Posterior cingulate gyrus (tissue), 11 donors: Measurements from ENCODE around the gene CAPN7.

Experiments
- DNase-seq, 10 donors: peaks; one replicate each; pipeline versions ENCODE4 v3.0.0 to v3.0.0-alpha.2; 2020 to 2021; ENCODE audit warnings: mixed read lengths in 3 of 10
- intact Hi-C: fragments of 100-400 bp; cut with DNase I; formaldehyde crosslinking; loops from one replicate; pipeline ENCODE4 v1.15.1; 2023

The CAPN7 gene

GRCh38 chr3:15197340-15198029 lies 8.6 kb upstream of the CAPN7 start:
- DNase-seq, result no peak
- intact Hi-C loops, result no loop called here

- intact Hi-C loops, result no loop called here
- no peak for DNase-seq
Observed at GRCh38 chr3:15198686-15199085, 7.4 kb upstream of the CAPN7 start.

- intact Hi-C loops, result loop anchor here (5.0 kb wide), 1 partner anchor 358 kb away; no protein-coding TSS in a partner anchor
Observed at GRCh38 chr3:15199493-15200105, 6.4 kb upstream of the CAPN7 start.

GRCh38 chr3:15204005-15204404 lies 2.0 kb upstream of the CAPN7 start:
- intact Hi-C loops, result loop anchor here (2.0 to 5.0 kb wide), 2 partner anchors 175 to 353 kb away; no protein-coding TSS in a partner anchor
- no peak for DNase-seq

More at GRCh38 chr3:15199493-15200105, 6.4 kb upstream of the CAPN7 start:
- no peak for DNase-seq

GRCh38 chr3:15205482-15205933 lies 538 bp upstream of the CAPN7 start:
- no peak for DNase-seq
- intact Hi-C loops, result loop anchor here (2.0 to 5.0 kb wide), 2 partner anchors 47 to 173 kb away; no protein-coding TSS in a partner anchor

GRCh38 chr3:15206662-15207576 lies 873 bp downstream of the CAPN7 start:
- peak in 2 of 10 donors; percentile 9 to 85 for DNase-seq
- intact Hi-C loops, result loop anchor here (1.0 to 5.0 kb wide), 2 partner anchors 45 to 108 kb away; partner anchors contain the start of gene RBSN

GRCh38 chr3:15207836-15208504 lies 1.9 kb downstream of the CAPN7 start:
- intact Hi-C loops, result loop anchor here (5.0 kb wide), 1 partner anchor 44 kb away; no protein-coding TSS in a partner anchor
- DNase-seq, result no peak

- intact Hi-C loops, result no loop called here
- no peak for DNase-seq
Observed at GRCh38 chr3:15211937-15212336, 5.9 kb downstream of the CAPN7 start.

GRCh38 chr3:15214758-15215157 lies 8.7 kb downstream of the CAPN7 start:
- intact Hi-C loops, result no loop called here
- DNase-seq, result no peak

- intact Hi-C loops, result no loop called here
- DNase-seq, result no peak
Observed at GRCh38 chr3:15215996-15216395, 9.9 kb downstream of the CAPN7 start.

- intact Hi-C loops, result no loop called here
- DNase-seq, result no peak
Observed at GRCh38 chr3:15216501-15216900, 10.5 kb downstream of the CAPN7 start.

GRCh38 chr3:15217011-15217671 lies 11.1 kb downstream of the CAPN7 start:
- DNase-seq, result no peak
- intact Hi-C loops, result no loop called here

GRCh38 chr3:15217841-15218267 lies 11.8 kb downstream of the CAPN7 start:
- no peak for DNase-seq
- intact Hi-C loops, result no loop called here

- intact Hi-C loops, result no loop called here
- DNase-seq, result no peak
Observed at GRCh38 chr3:15218689-15219088, 12.6 kb downstream of the CAPN7 start.

GRCh38 chr3:15220056-15220455 lies 14.0 kb downstream of the CAPN7 start:
- intact Hi-C loops, result no loop called here
- DNase-seq, result no peak

GRCh38 chr3:15220661-15221060 lies 14.6 kb downstream of the CAPN7 start:
- DNase-seq, result no peak
- intact Hi-C loops, result no loop called here

GRCh38 chr3:15221574-15222217 lies 15.7 kb downstream of the CAPN7 start:
- DNase-seq, result no peak
- intact Hi-C loops, result no loop called here

- intact Hi-C loops, result no loop called here
- DNase-seq, result no peak
Observed at GRCh38 chr3:15223685-15224572, 17.9 kb downstream of the CAPN7 start.
